ENCODE data around the gene INF2. TPM values are rescaled to one million over a fixed set of nuclear protein-coding genes. Genes with fewer than 3 reads are reported as not detected.
"Not testable (repeated sequence)": the region's sequence is repeated elsewhere in the genome, so short reads cannot be mapped to it uniquely, and the experiment has no call there.

INF2 gene
- polyA plus RNA-seq, 1 donor: 64.2 TPM

DNA sequence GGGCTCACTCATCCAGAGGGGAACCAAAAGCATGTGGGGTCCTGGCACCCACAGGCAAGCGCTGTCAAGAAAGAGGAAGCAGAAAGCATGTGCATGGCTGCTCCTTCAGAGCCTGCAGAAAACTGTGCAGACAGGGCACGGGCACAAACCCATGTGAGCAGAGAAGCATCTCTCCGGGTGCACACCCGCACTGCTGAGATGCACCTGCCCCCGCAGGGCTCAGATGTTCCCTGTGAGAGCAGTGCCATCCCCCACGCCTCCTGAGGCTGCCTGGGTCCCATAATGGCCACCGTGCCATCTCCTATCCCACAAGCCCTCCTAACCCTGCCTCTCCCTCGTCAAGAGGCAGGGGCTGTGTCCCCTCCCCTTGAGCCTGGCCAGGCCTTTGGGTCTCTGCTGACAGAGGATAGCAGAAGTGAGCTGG, 32.3 kb upstream of the INF2 start:
- Histone ChIP-seq H3K4me3 (ENCODE audit: low read length) (no peak overlapping the region), H3K4me1 (ENCODE audit: control insufficient read depth, insufficient read depth, low read length) (no peaks in the 10 kb centered on the region), H3K27ac (ENCODE audit: low read length) (no peak overlapping the region), H3K27me3 (ENCODE audit: control insufficient read depth, insufficient read depth, low read length) (peaks cover 7% of the 10 kb centered on the region), H3K36me3 (ENCODE audit: control insufficient read depth, insufficient read depth, low read length) (no peaks in the 10 kb centered on the region), H3K9me3 (ENCODE audit: control insufficient read depth, low read depth, low read length) (peaks cover 15% of the 10 kb centered on the region)
- DNase-seq: no peak
- WGBS (ENCODE audit: insufficient coverage, low lambda C conversion rate): no CpG with 5 or more reads among the region's 8 CpGs

GRCh38 chr14:104657563-104658324, 31.7 kb upstream of the INF2 start:
- no CpG with 5 or more reads among the region's 17 CpGs for WGBS (ENCODE audit: insufficient coverage, low lambda C conversion rate)
- H3K27me3 ChIP-seq (ENCODE audit: control insufficient read depth, insufficient read depth, low read length): peaks cover 7% of the 10 kb centered on the region
- no peaks in the 10 kb centered on the region for H3K4me1 ChIP-seq (ENCODE audit: control insufficient read depth, insufficient read depth, low read length)
- no peak overlapping the region for H3K4me3 ChIP-seq (ENCODE audit: low read length)
- H3K27ac ChIP-seq (ENCODE audit: low read length): no peak overlapping the region
- no peaks in the 10 kb centered on the region for H3K36me3 ChIP-seq (ENCODE audit: control insufficient read depth, insufficient read depth, low read length)
- peaks cover 15% of the 10 kb centered on the region for H3K9me3 ChIP-seq (ENCODE audit: control insufficient read depth, low read depth, low read length)
- no peak for DNase-seq

GRCh38 chr14:104658325-104658712, 31.1 kb upstream of the INF2 start:
- no peak for DNase-seq
- Histone ChIP-seq H3K27me3 (ENCODE audit: control insufficient read depth, insufficient read depth, low read length) (peaks cover 7% of the 10 kb centered on the region), H3K4me3 (ENCODE audit: low read length) (no peak overlapping the region), H3K9me3 (ENCODE audit: control insufficient read depth, low read depth, low read length) (peaks cover 11% of the 10 kb centered on the region), H3K36me3 (ENCODE audit: control insufficient read depth, insufficient read depth, low read length) (no peaks in the 10 kb centered on the region), H3K4me1 (ENCODE audit: control insufficient read depth, insufficient read depth, low read length) (no peaks in the 10 kb centered on the region), H3K27ac (ENCODE audit: low read length) (no peak overlapping the region)
- WGBS (ENCODE audit: insufficient coverage, low lambda C conversion rate): no CpG with 5 or more reads among the region's 15 CpGs

DNA sequence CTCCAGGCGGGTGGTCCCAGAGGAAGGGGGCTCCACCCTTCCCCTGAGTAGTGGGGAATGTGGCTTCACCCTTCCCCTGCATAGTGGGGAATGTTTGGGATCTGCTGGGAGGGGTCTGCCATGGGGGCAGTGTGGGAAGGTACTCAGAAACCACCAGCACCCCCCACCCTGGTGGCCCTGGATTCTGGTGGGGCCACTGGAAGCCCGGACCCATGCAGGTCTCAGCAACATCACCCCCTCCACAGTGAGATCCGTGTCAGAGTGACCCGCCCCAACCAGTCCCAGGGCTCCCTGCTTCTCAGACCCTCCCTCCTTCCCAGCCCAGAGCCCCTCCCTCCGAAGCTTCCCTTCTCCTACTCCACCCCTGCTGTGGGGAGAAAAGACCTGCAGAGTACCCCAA, 30.3 kb upstream of the INF2 start:
- H3K27me3 ChIP-seq (ENCODE audit: control insufficient read depth, insufficient read depth, low read length): peaks cover 7% of the 10 kb centered on the region
- H3K9me3 ChIP-seq (ENCODE audit: control insufficient read depth, low read depth, low read length): peaks cover 7% of the 10 kb centered on the region
- H3K4me3 ChIP-seq (ENCODE audit: low read length): no peak overlapping the region
- WGBS (ENCODE audit: insufficient coverage, low lambda C conversion rate): no CpG with 5 or more reads among the region's 5 CpGs
- H3K36me3 ChIP-seq (ENCODE audit: control insufficient read depth, insufficient read depth, low read length): no peaks in the 10 kb centered on the region
- H3K4me1 ChIP-seq (ENCODE audit: control insufficient read depth, insufficient read depth, low read length): no peaks in the 10 kb centered on the region
- H3K27ac ChIP-seq (ENCODE audit: low read length): no peak overlapping the region
- no peak for DNase-seq

- H3K36me3 ChIP-seq (ENCODE audit: control insufficient read depth, insufficient read depth, low read length): no peaks in the 10 kb centered on the region
- no CpG with 5 or more reads among the region's 43 CpGs for WGBS (ENCODE audit: insufficient coverage, low lambda C conversion rate)
- H3K27ac ChIP-seq (ENCODE audit: low read length): no peak overlapping the region
- no peak overlapping the region for H3K4me3 ChIP-seq (ENCODE audit: low read length)
- no peak for DNase-seq
- no peaks in the 10 kb centered on the region for H3K4me1 ChIP-seq (ENCODE audit: control insufficient read depth, insufficient read depth, low read length)
- H3K27me3 ChIP-seq (ENCODE audit: control insufficient read depth, insufficient read depth, low read length): peaks cover 7% of the 10 kb centered on the region
- H3K9me3 ChIP-seq (ENCODE audit: control insufficient read depth, low read depth, low read length): peaks cover 7% of the 10 kb centered on the region
Observed at GRCh38 chr14:104659764-104660523, 29.5 kb upstream of the INF2 start.

DNA sequence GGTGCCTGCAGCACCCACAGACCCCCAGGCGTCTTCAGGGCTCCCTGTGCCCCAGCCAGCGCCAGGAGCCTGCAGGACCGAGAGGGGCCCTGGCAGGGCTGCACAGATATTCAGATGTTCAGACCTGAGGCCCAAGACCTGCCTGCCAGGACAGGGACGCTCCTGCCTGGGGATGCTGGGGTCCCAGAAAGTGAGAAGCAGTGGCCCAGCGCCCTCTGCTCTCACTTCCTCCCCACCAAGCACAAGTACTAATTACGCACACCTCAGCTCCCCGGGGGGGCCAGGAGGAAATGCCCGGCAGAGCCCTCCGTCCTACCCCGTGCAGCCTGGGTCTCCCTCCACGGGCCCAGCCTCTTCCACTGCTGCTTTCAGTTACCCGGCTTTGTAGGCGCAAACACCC, 28.8 kb upstream of the INF2 start:
- Histone ChIP-seq H3K4me3 (ENCODE audit: low read length) (no peak overlapping the region), H3K4me1 (ENCODE audit: control insufficient read depth, insufficient read depth, low read length) (peaks cover 4% of the 10 kb centered on the region), H3K36me3 (ENCODE audit: control insufficient read depth, insufficient read depth, low read length) (no peaks in the 10 kb centered on the region), H3K27me3 (ENCODE audit: control insufficient read depth, insufficient read depth, low read length) (peaks cover 7% of the 10 kb centered on the region), H3K27ac (ENCODE audit: low read length) (no peak overlapping the region), H3K9me3 (ENCODE audit: control insufficient read depth, low read depth, low read length) (peaks cover 7% of the 10 kb centered on the region)
- DNase-seq: no peak
- 40% methylated on average over 1 of the region's 13 CpGs for WGBS (ENCODE audit: insufficient coverage, low lambda C conversion rate)

- no peaks in the 10 kb centered on the region for H3K36me3 ChIP-seq (ENCODE audit: control insufficient read depth, insufficient read depth, low read length)
- H3K9me3 ChIP-seq (ENCODE audit: control insufficient read depth, low read depth, low read length): peaks cover 7% of the 10 kb centered on the region
- WGBS (ENCODE audit: insufficient coverage, low lambda C conversion rate): no CpG with 5 or more reads among the region's 2 CpGs
- H3K27ac ChIP-seq (ENCODE audit: low read length): no peak overlapping the region
- peaks cover 8% of the 10 kb centered on the region for H3K4me1 ChIP-seq (ENCODE audit: control insufficient read depth, insufficient read depth, low read length)
- peaks cover 7% of the 10 kb centered on the region for H3K27me3 ChIP-seq (ENCODE audit: control insufficient read depth, insufficient read depth, low read length)
- no peak for DNase-seq
- H3K4me3 ChIP-seq (ENCODE audit: low read length): no peak overlapping the region
Observed at GRCh38 chr14:104661086-104661485, 28.3 kb upstream of the INF2 start.

DNA sequence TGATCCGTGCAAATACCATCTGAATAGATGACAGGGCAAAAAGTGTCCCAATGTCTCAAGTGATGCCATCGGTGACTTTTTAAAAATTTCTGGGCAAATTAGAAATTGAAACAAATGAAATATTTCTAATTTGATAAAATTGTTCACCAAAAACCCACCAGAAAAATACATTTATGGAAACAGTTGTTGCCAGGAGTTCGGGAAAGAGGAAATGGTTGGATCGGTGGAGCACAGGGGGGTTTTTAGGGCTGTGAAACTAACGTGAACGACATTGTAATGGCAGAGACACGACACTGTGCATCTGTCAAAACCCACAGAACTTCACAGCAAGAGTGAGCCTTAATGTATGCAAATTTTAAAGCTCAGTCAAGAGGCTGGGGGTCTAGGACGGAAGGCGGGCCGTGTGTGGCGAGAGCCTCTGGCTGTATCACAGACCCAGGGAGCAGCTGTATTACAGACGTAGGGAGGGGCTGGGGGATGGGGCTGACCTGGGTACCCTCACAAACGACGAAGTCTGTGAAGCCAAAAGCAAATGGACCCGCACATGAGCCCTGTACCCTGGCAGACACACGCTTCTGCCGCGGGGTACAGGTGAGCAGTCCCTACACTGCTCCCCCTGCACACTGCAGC, 27.8 kb upstream of the INF2 start:
- H3K9me3 ChIP-seq (ENCODE audit: control insufficient read depth, low read depth, low read length); H3K27ac ChIP-seq (ENCODE audit: low read length); H3K4me3 ChIP-seq (ENCODE audit: low read length); H3K36me3 ChIP-seq (ENCODE audit: control insufficient read depth, insufficient read depth, low read length); DNase-seq; H3K27me3 ChIP-seq (ENCODE audit: control insufficient read depth, insufficient read depth, low read length): not testable (repeated sequence)
- no CpG with 5 or more reads among the region's 18 CpGs for WGBS (ENCODE audit: insufficient coverage, low lambda C conversion rate)
- peaks cover 12% of the 10 kb centered on the region for H3K4me1 ChIP-seq (ENCODE audit: control insufficient read depth, insufficient read depth, low read length)

- H3K36me3 ChIP-seq (ENCODE audit: control insufficient read depth, insufficient read depth, low read length); H3K4me3 ChIP-seq (ENCODE audit: low read length); DNase-seq; H3K27me3 ChIP-seq (ENCODE audit: control insufficient read depth, insufficient read depth, low read length); H3K27ac ChIP-seq (ENCODE audit: low read length); H3K9me3 ChIP-seq (ENCODE audit: control insufficient read depth, low read depth, low read length): not testable (repeated sequence)
- H3K4me1 ChIP-seq (ENCODE audit: control insufficient read depth, insufficient read depth, low read length): peaks cover 12% of the 10 kb centered on the region
- no CpG with 5 or more reads among the region's 18 CpGs for WGBS (ENCODE audit: insufficient coverage, low lambda C conversion rate)
Observed at GRCh38 chr14:104662472-104662871, 26.9 kb upstream of the INF2 start.

- peaks cover 7% of the 10 kb centered on the region for H3K27me3 ChIP-seq (ENCODE audit: control insufficient read depth, insufficient read depth, low read length)
- peaks cover 12% of the 10 kb centered on the region for H3K4me1 ChIP-seq (ENCODE audit: control insufficient read depth, insufficient read depth, low read length)
- DNase-seq: no peak
- H3K36me3 ChIP-seq (ENCODE audit: control insufficient read depth, insufficient read depth, low read length): no peaks in the 10 kb centered on the region
- WGBS (ENCODE audit: insufficient coverage, low lambda C conversion rate): no CpG with 5 or more reads among the region's 7 CpGs
- peaks cover 7% of the 10 kb centered on the region for H3K9me3 ChIP-seq (ENCODE audit: control insufficient read depth, low read depth, low read length)
- no peak overlapping the region for H3K27ac ChIP-seq (ENCODE audit: low read length)
- no peak overlapping the region for H3K4me3 ChIP-seq (ENCODE audit: low read length)
Observed at GRCh38 chr14:104664107-104664506, 25.3 kb upstream of the INF2 start.

All from large intestine (tissue), 3 donors.